Esophagus squamous epithelium (tissue), 5 donors: ENCODE data around the gene PIK3AP1. TPM values are rescaled to one million over a fixed set of nuclear protein-coding genes. Genes with fewer than 3 reads are reported as not detected.

Experiments
- DNase-seq: peaks from one replicate; lab custom pipeline; 2025; lab: John Stamatoyannopoulos, UW
- H3K27ac ChIP-seq, 4 donors: fragments of 200-600 bp; sonication (generic); one replicate each; pipeline ENCODE4 v1.5.1; 2016 to 2019; ENCODE audit warnings: mild to moderate bottlenecking in 1 of 4
- H3K27me3 ChIP-seq, 4 donors: fragments of 200-600 bp; sonication (generic); 1 replicate in 3 of 4; 2 replicates in 1 of 4; pipeline versions ENCODE4 v1.5.1 to v1.6.0; 2017 to 2021; ENCODE audit warnings: antibody characterized with exemption in 1 of 4
- H3K36me3 ChIP-seq, 3 donors: fragments of 200-600 bp; sonication (generic); one replicate each; pipeline ENCODE4 v1.5.1; 2016 to 2019
- H3K4me1 ChIP-seq, 3 donors: fragments of 200-600 bp; sonication (generic); one replicate each; pipeline ENCODE4 v1.5.1; 2017 to 2019
- H3K4me3 ChIP-seq, 4 donors: fragments of 200-600 bp; sonication (generic); 1 replicate in 3 of 4; 2 replicates in 1 of 4; pipeline ENCODE4 v1.5.1; 2016 to 2019; ENCODE audit warnings: mild to moderate bottlenecking in 2 of 4, moderate library complexity in 1 of 4
- H3K9me3 ChIP-seq, 3 donors: fragments of 200-600 bp; sonication (generic); one replicate each; pipeline ENCODE4 v1.5.1; 2016 to 2019
- CTCF ChIP-seq, 6 experiments: fragments of 450-650 bp in 4 of 6; fragments of 200-600 bp in 2 of 6; sonication (generic) in 2 of 6; IDR thresholded peaks; one replicate each; pipeline ENCODE4 v1.5.1; 2016 to 2019; ENCODE audit warnings: antibody characterized with exemption in 6 of 6, mild to moderate bottlenecking in 4 of 6, moderate library complexity in 4 of 6
- POLR2A ChIP-seq, 4 donors: fragments of 450-650 bp; IDR thresholded peaks; one replicate each; pipeline ENCODE4 v1.6.1; 2017; ENCODE audit warnings: antibody characterized with exemption in 4 of 4, mild to moderate bottlenecking in 4 of 4, moderate library complexity in 3 of 4
- WGBS, 2 donors: methylation state at CpG; one replicate each; pipeline ENCODE4 v1.1.5; 2018; 5-methylcytosine and 5-hydroxymethylcytosine counted together
- intact Hi-C: fragments of 100-400 bp; cut with DNase I; formaldehyde crosslinking; loops from one replicate; pipeline ENCODE4 v1.15.0; 2022
- total RNA-seq, 4 donors: library from RNA; depleted of rRNA; stranded (reverse); fragments of >200 nt; gene quantifications; one replicate each; pipeline ENCODE4 v1.1.0, GENCODE V29; 2016
- donor health status: DM: yes; HTN: yes; CAD: no.

Gene PIK3AP1
- total RNA-seq: 1 to 10 TPM in 3 of 4 donors, under 1 TPM in 1; 0.57 to 7.6 (median 3.7) TPM

GRCh38 chr10:96720422-96721206 lies at the start of gene PIK3AP1:
TSS of gene PIK3AP1 (minus strand) at chr10:96720514. CDS start at chr10:96720394, 120 bp downstream.
- WGBS, 2 donors: 3 to 8% methylated on average over 6 of the region's 52 CpGs
- no peaks in the 10 kb centered on the region for H3K36me3 ChIP-seq
- no peak for TF ChIP-seq CTCF (IDR thresholded peaks at IDR 0.05)
- TF ChIP-seq POLR2A (IDR thresholded peaks at IDR 0.05): peak in 2 of 4 donors; percentile 34 to 65
- peak within 1 kb of the TSS; percentile 37 to 67 (median 52) for H3K4me3 ChIP-seq
- peaks cover 0 to 50% (median 2%) of the 10 kb centered on the region in 4 donors for H3K27me3 ChIP-seq
- H3K4me1 ChIP-seq: peaks cover 7 to 17% (median 14%) of the 10 kb centered on the region in 3 donors
- H3K27ac ChIP-seq: peak within 1 kb of the TSS; percentile 37 to 71 (median 43)
- H3K9me3 ChIP-seq: no peaks in the 10 kb centered on the region
- no peak for DNase-seq
- intact Hi-C loops: no loop called here

- DNase-seq: no peak
- Histone ChIP-seq H3K9me3 (peaks cover 0 to 8% (median 0%) of the 10 kb centered on the region in 3 donors), H3K27me3 (peaks cover 0 to 9% (median 0%) of the 10 kb centered on the region in 4 donors), H3K4me1 (no peaks in the 10 kb centered on the region), H3K27ac (no peak overlapping the region), H3K4me3 (no peak overlapping the region), H3K36me3 (no peaks in the 10 kb centered on the region)
- intact Hi-C loops: loop anchor here (10.0 kb wide), 1 partner anchor 267 kb away; no protein-coding TSS in a partner anchor
- TF ChIP-seq POLR2A (IDR thresholded peaks at IDR 0.05): no peak
- no peak for TF ChIP-seq CTCF (IDR thresholded peaks at IDR 0.05)
- 88 to 89% methylated on average over 11 of the region's 11 CpGs for WGBS, 2 donors
Measured at GRCh38 chr10:96768136-96768535, 47.8 kb upstream of the PIK3AP1 start.

GRCh38 chr10:96767611-96768010 lies 47.3 kb upstream of the PIK3AP1 start:
- H3K27ac ChIP-seq: no peak overlapping the region
- no peaks in the 10 kb centered on the region for H3K36me3 ChIP-seq
- no peak for DNase-seq
- TF ChIP-seq CTCF (IDR thresholded peaks at IDR 0.05): no peak
- TF ChIP-seq POLR2A (IDR thresholded peaks at IDR 0.05): no peak
- intact Hi-C loops: loop anchor here (10.0 kb wide), 1 partner anchor 267 kb away; no protein-coding TSS in a partner anchor
- no peak overlapping the region for H3K4me3 ChIP-seq
- peaks cover 0 to 9% (median 0%) of the 10 kb centered on the region in 4 donors for H3K27me3 ChIP-seq
- no peaks in the 10 kb centered on the region for H3K4me1 ChIP-seq
- WGBS, 2 donors: 51 to 63% methylated on average over 2 of the region's 2 CpGs
- H3K9me3 ChIP-seq: peaks cover 0 to 8% (median 0%) of the 10 kb centered on the region in 3 donors

GRCh38 chr10:96765406-96766240 lies 45.3 kb upstream of the PIK3AP1 start:
- DNase-seq: no peak
- Histone ChIP-seq H3K4me1 (no peaks in the 10 kb centered on the region), H3K4me3 (no peak overlapping the region), H3K27me3 (peaks cover 0 to 9% (median 0%) of the 10 kb centered on the region in 4 donors), H3K9me3 (no peaks in the 10 kb centered on the region), H3K27ac (no peak overlapping the region), H3K36me3 (no peaks in the 10 kb centered on the region)
- intact Hi-C loops: loop anchor here (10.0 kb wide), 1 partner anchor 269 kb away; no protein-coding TSS in a partner anchor
- 49% methylated on average over 8 to 9 of the region's 9 CpGs for WGBS, 2 donors
- TF ChIP-seq CTCF (IDR thresholded peaks at IDR 0.05) (peak; percentile 60 to 77 (median 73)), POLR2A (IDR thresholded peaks at IDR 0.05) (no peak)
